Bronchial smooth muscle cell (primary cell): ENCODE measurements around the gene VEGFA. TPM values are rescaled to one million over a fixed set of nuclear protein-coding genes. Genes with fewer than 3 reads are reported as not detected.

Experiments used
- total RNA-seq: library from RNA; depleted of rRNA; stranded (reverse); fragments of >200 nt; gene quantifications from 2 replicates; pipeline ENCODE4 v1.2.1, GENCODE V29; 2014

The VEGFA gene
- 41.8 and 164 TPM in 2 replicates for total RNA-seq

GRCh38 chr6:43769526-43770371 lies at the start of gene VEGFA:
TSS of gene VEGFA (plus strand) at chr6:43770211.

Other genes with a start within 250 kb of the VEGFA start
- gene XPO5, start 194.2 kb upstream of the VEGFA start, total RNA-seq: 11.3 and 13.6 TPM in 2 replicates
- gene POLH, start 194.0 kb upstream of the VEGFA start, total RNA-seq: 19.1 and 23.3 TPM in 2 replicates
- gene GTPBP2, start 140.9 kb upstream of the VEGFA start, total RNA-seq: 38.6 and 55.8 TPM in 2 replicates
- 15.6 and 19.7 TPM in 2 replicates for gene MAD2L1BP, start 134.4 kb upstream of the VEGFA start, total RNA-seq
- gene RSPH9, start 125.2 kb upstream of the VEGFA start, total RNA-seq: 0.95 and 1.7 TPM in 2 replicates
- gene MRPS18A, start 82.4 kb upstream of the VEGFA start, total RNA-seq: 36.1 and 37.5 TPM in 2 replicates